ENCODE data around the gene IL17RB. TPM values are rescaled to one million over a fixed set of nuclear protein-coding genes. Genes with fewer than 3 reads are reported as not detected.

The IL17RB gene
- total RNA-seq, 1 donor from 2014 or later, result 2.5 TPM

GRCh38 chr3:53818221-53819162 lies 27.9 kb upstream of the IL17RB start:
- no peak for TF ChIP-seq CTCF (conservative IDR thresholded peaks at IDR 0.05; ENCODE audit: low read depth, low read length)
- no peak for DNase-seq (ENCODE audit: low read depth)
- H3K4me3 ChIP-seq (ENCODE audit: low read depth, low read length), result no peak overlapping the region

- no peak for DNase-seq (ENCODE audit: low read depth)
- TF ChIP-seq CTCF (conservative IDR thresholded peaks at IDR 0.05; ENCODE audit: low read depth, low read length), result no peak
- H3K4me3 ChIP-seq (ENCODE audit: low read depth, low read length), result no peak overlapping the region
These were observed 27.1 kb upstream of the IL17RB start for GRCh38 chr3:53819163-53819868.

- H3K4me3 ChIP-seq (ENCODE audit: low read depth, low read length), result no peak overlapping the region
- no peak for TF ChIP-seq CTCF (conservative IDR thresholded peaks at IDR 0.05; ENCODE audit: low read depth, low read length)
These were observed 26.3 kb upstream of the IL17RB start for GRCh38 chr3:53820084-53820483.

GRCh38 chr3:53820756-53821580 lies 25.4 kb upstream of the IL17RB start:
- TF ChIP-seq CTCF (conservative IDR thresholded peaks at IDR 0.05; ENCODE audit: low read depth, low read length), result no peak
- H3K4me3 ChIP-seq (ENCODE audit: low read depth, low read length), result no peak overlapping the region
- DNase-seq (ENCODE audit: low read depth), result no peak

More at GRCh38 chr3:53820084-53820483, 26.3 kb upstream of the IL17RB start:
- no peak for DNase-seq (ENCODE audit: low read depth)

- DNase-seq (ENCODE audit: low read depth), result no peak
- TF ChIP-seq CTCF (conservative IDR thresholded peaks at IDR 0.05; ENCODE audit: low read depth, low read length), result no peak
- H3K4me3 ChIP-seq (ENCODE audit: low read depth, low read length), result no peak overlapping the region
These were observed 24.7 kb upstream of the IL17RB start for GRCh38 chr3:53821631-53822121.

GRCh38 chr3:53822331-53822741 lies 24.0 kb upstream of the IL17RB start:
- no peak for TF ChIP-seq CTCF (conservative IDR thresholded peaks at IDR 0.05; ENCODE audit: low read depth, low read length)
- no peak overlapping the region for H3K4me3 ChIP-seq (ENCODE audit: low read depth, low read length)
- DNase-seq (ENCODE audit: low read depth), result no peak
